IMR-90 (cell line): ENCODE data around the gene SMYD1. TPM values are rescaled to one million over a fixed set of nuclear protein-coding genes. Genes with fewer than 3 reads are reported as not detected.

Experiments
- ATAC-seq: fragments of 200-7000 bp; cut with Tn5 transposase; 2 replicates; pipeline ENCODE4 v1.9.1; 2020; ENCODE audit warnings: low read depth, mild to moderate bottlenecking, moderate library complexity
- BruUV-seq: library from RNA; stranded (reverse); fragments of 400-500 nt; replicated peaks from 2 replicates; lab custom pipeline; 2021; lab: Mats Ljungman, UMichigan
- CTCF ChIA-PET: fragments of 300-600 bp; formaldehyde crosslinking; extraction: SDS; loops from one replicate; lab custom pipeline; 2021; ENCODE audit warnings: antibody characterized with exemption; lab: Yijun Ruan, JAX
- POLR2A ChIA-PET: fragments of 300-600 bp; sonication (Branson Sonifier 250); formaldehyde crosslinking; loops from one replicate; lab custom pipeline; 2022; ENCODE audit warnings: antibody characterized with exemption; ENCODE audit not compliant: unreplicated experiment; lab: Charles Lee
- DNase-seq: peaks from one replicate; pipeline ENCODE4 v3.0.0; 2013
- H2AFZ ChIP-seq: replicated peaks from 2 replicates; pipeline ENCODE3; 2013; ENCODE audit warnings: low read length, mild to moderate bottlenecking; ENCODE audit not compliant: poor library complexity
- H2AK5ac ChIP-seq: 2 replicates; pipeline ENCODE4 v1.6.1; 2013; ENCODE audit warnings: low read depth, low read length, inconsistent platforms
- H2AK9ac ChIP-seq: replicated peaks from 2 replicates; pipeline ENCODE3; 2013; ENCODE audit warnings: mild to moderate bottlenecking, low read depth, low read length, moderate library complexity; ENCODE audit not compliant: poor library complexity
- H2BK120ac ChIP-seq: 2 replicates; pipeline ENCODE4 v1.6.1; 2013; ENCODE audit warnings: low read depth, low read length, inconsistent platforms
- H2BK15ac ChIP-seq: 3 replicates; pipeline ENCODE4 v1.6.1; 2013; ENCODE audit warnings: low read depth, low read length, inconsistent platforms
- H2BK20ac ChIP-seq: 2 replicates; pipeline ENCODE4 v1.6.1; 2013; ENCODE audit warnings: low read depth, mild to moderate bottlenecking, inconsistent platforms, low read length, moderate library complexity
- H2BK5ac ChIP-seq: 2 replicates; pipeline ENCODE4 v1.6.1; 2013; ENCODE audit warnings: mild to moderate bottlenecking, low read depth, low read length, inconsistent platforms; ENCODE audit not compliant: poor library complexity, severe bottlenecking
- H3K14ac ChIP-seq: replicated peaks from 2 replicates; pipeline ENCODE4 v1.6.1; 2013; ENCODE audit warnings: low read depth, low read length, inconsistent platforms
- H3K18ac ChIP-seq: 2 replicates; pipeline ENCODE4 v1.6.1; 2013; ENCODE audit warnings: low read depth, low read length, control low read depth
- H3K23ac ChIP-seq: 2 replicates; pipeline ENCODE4 v1.6.1; 2013; ENCODE audit warnings: low read depth, low read length, inconsistent platforms
- H3K27ac ChIP-seq: 2 replicates; pipeline ENCODE4 v1.5.1; 2013; ENCODE audit warnings: mild to moderate bottlenecking, control low read depth, low read length; ENCODE audit not compliant: insufficient read depth
- H3K27me3 ChIP-seq: 2 replicates; pipeline ENCODE4 v1.6.1; 2013; ENCODE audit warnings: low read length; ENCODE audit not compliant: control insufficient read depth, insufficient read depth
- H3K36me3 ChIP-seq: 2 replicates; pipeline ENCODE4 v1.6.1; 2013; ENCODE audit warnings: low read length, mixed read lengths; ENCODE audit not compliant: control insufficient read depth, insufficient read depth
- H3K4ac ChIP-seq: 2 replicates; pipeline ENCODE4 v1.6.1; 2013; ENCODE audit warnings: low read depth, low read length, inconsistent platforms
- H3K4me1 ChIP-seq: 2 replicates; pipeline ENCODE4 v1.6.1; 2013; ENCODE audit warnings: low read length, mixed read lengths; ENCODE audit not compliant: control insufficient read depth, insufficient read depth
- H3K4me2 ChIP-seq: 2 replicates; pipeline ENCODE4 v1.6.1; 2013; ENCODE audit warnings: low read depth, mild to moderate bottlenecking, control low read depth, low read length, moderate library complexity
- H3K4me3 ChIP-seq: 2 replicates; pipeline ENCODE4 v1.5.1; 2013; ENCODE audit warnings: low read depth, mild to moderate bottlenecking, control low read depth, low read length, moderate library complexity; ENCODE audit not compliant: insufficient read depth
- H3K56ac ChIP-seq: 2 replicates; pipeline ENCODE4 v1.6.1; 2013; ENCODE audit warnings: low read length, inconsistent platforms; ENCODE audit not compliant: insufficient read depth; ENCODE audit errors: extremely low read depth
- H3K79me1 ChIP-seq, 2 experiments: 2 replicates each; pipeline ENCODE4 v1.6.1; 2013; ENCODE audit warnings: low read length in 2 of 2, inconsistent platforms in 1 of 2, low read depth in 1 of 2
- H3K9ac ChIP-seq: 2 replicates; pipeline ENCODE4 v1.6.1; 2013; ENCODE audit warnings: low read depth, low read length, control low read depth
- H3K9me1 ChIP-seq: 2 replicates; pipeline ENCODE4 v1.6.1; 2013; ENCODE audit warnings: low read length, inconsistent platforms; ENCODE audit not compliant: insufficient read depth
- H3K9me3 ChIP-seq: 2 replicates; pipeline ENCODE4 v1.6.1; 2013; ENCODE audit warnings: low read length; ENCODE audit not compliant: control insufficient read depth, insufficient read depth
- H4K20me1 ChIP-seq: 2 replicates; pipeline ENCODE4 v1.6.1; 2013; ENCODE audit warnings: low read length, inconsistent platforms; ENCODE audit not compliant: insufficient read depth
- H4K5ac ChIP-seq: 2 replicates; pipeline ENCODE4 v1.6.1; 2013; ENCODE audit warnings: mild to moderate bottlenecking, low read depth, low read length, control low read depth
- H4K8ac ChIP-seq, 2 experiments: 2 replicates each; pipeline ENCODE4 v1.6.1; 2013; ENCODE audit warnings: low read depth in 2 of 2, low read length in 2 of 2, control low read depth in 1 of 2, inconsistent platforms in 1 of 2
- H4K91ac ChIP-seq: 2 replicates; pipeline ENCODE4 v1.6.1; 2013; ENCODE audit warnings: low read depth, low read length, inconsistent platforms; ENCODE audit not compliant: insufficient read depth
- CEBPB ChIP-seq: IDR thresholded peaks from 2 replicates; pipeline ENCODE4 v1.6.1; 2012; ENCODE audit warnings: low read depth, low read length, improper control_type of control experiment
- MXI1 ChIP-seq: IDR thresholded peaks from 2 replicates; pipeline ENCODE4 v1.6.1; 2012; ENCODE audit warnings: low read depth, mild to moderate bottlenecking, low read length, moderate library complexity, borderline replicate concordance
- POLR2A ChIP-seq: IDR thresholded peaks from 2 replicates; pipeline ENCODE4 v1.6.1; 2012; ENCODE audit warnings: mild to moderate bottlenecking, low read depth, low read length
- WGBS, 2 experiments: methylation state at CpG; one replicate each; pipeline versions ENCODE4 v1.1.5 to v1.1.7; 2013; ENCODE audit warnings: missing lambda C conversion rate in 2 of 2; ENCODE audit not compliant: insufficient read length in 1 of 2; ENCODE audit errors: extremely low coverage in 2 of 2; 5-methylcytosine and 5-hydroxymethylcytosine counted together
- dilution Hi-C: fragments of 300-500 bp; cut with HindIII; formaldehyde crosslinking; loops from one replicate; pipeline ENCODE4 v1.14.3; 2018; ENCODE audit warnings: low sequenced_read_pairs; ENCODE audit not compliant: unreplicated experiment
- in situ Hi-C: fragments of 300-500 bp; cut with MboI; formaldehyde crosslinking; loops from 3 replicates; pipeline ENCODE4 v1.14.3; 2019; ENCODE audit warnings: low sequenced_read_pairs, inconsistent platforms, mixed read lengths
- intact Hi-C: fragments of 100-400 bp; cut with micrococcal nuclease; formaldehyde crosslinking; loops from 2 replicates; pipeline ENCODE4 v1.10.0; 2022
- polyA plus RNA-seq, 3 experiments: library from polyadenylated mRNA; depleted of rRNA; stranded (reverse); fragments of >200 nt; gene quantifications; 2 replicates each; pipeline ENCODE4 v1.2.3, GENCODE V29; 2012; ENCODE audit warnings: low replicate concordance in 1 of 3
- total RNA-seq: library from RNA; depleted of rRNA; stranded (reverse); fragments of >200 nt; gene quantifications from 2 replicates; pipeline ENCODE4 v1.2.3, GENCODE V29; 2012

The SMYD1 gene
- total and polyA plus RNA-seq, 2 of the 4 experiments (the other 2 are of a cell fraction), result not detected

DNA sequence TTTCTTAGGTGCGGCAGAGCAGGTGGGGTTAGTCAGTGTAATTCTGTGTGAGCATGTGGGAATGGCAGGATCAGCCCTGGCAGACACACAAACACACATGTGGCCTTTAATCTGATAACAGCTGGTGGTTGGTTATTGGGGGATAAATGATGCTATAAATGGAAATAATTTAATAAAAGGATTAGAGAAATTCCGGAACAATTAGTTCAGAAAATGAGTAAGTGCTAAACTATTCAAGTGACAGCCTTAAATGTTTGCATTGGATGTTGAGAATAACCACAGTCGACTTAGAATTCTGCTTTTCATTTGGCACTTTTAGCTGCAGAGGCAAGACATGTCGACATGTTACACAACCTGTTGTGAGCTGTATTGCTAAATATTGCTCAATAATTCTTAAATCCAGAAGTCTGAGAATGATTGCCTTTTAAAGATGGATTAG lies 7.2 kb downstream of the SMYD1 start:
- ChIA-PET POLR2A (no interaction called here), CTCF (no interaction called here)
- peaks cover 3% of the 10 kb centered on the region; the same call in 1 of the 2 replicates for H3K4me1 ChIP-seq
- H3K27me3 ChIP-seq, result peaks cover 2% of the 10 kb centered on the region
- H3K4ac ChIP-seq, result no peak overlapping the region
- H3K23ac ChIP-seq, result no peak overlapping the region
- H2BK120ac ChIP-seq, result no peak overlapping the region
- peaks cover 5% of the 10 kb centered on the region; the same call in 1 of the 2 replicates for H3K9me3 ChIP-seq
- no peak overlapping the region for H3K18ac ChIP-seq
- no peak overlapping the region for H3K9ac ChIP-seq
- H4K91ac ChIP-seq, result no peak overlapping the region
- BruUV-seq, result no TSS peak
- TF ChIP-seq POLR2A, result no peak
- no peak for TF ChIP-seq MXI1
- peak; percentile 96 for TF ChIP-seq CEBPB
- no peak overlapping the region for H3K56ac ChIP-seq
- 20% methylated on average over 2 of the region's 4 CpGs; no CpG with 5 or more reads in 1 of the 2 experiments for WGBS, 2 experiments
- no peaks in the 10 kb centered on the region for H4K20me1 ChIP-seq
- H4K5ac ChIP-seq, result no peak overlapping the region
- in situ Hi-C loops, result loop anchor here (25.0 kb wide), 1 partner anchor 587 kb away; no protein-coding TSS in a partner anchor
- no peak overlapping the region for H2BK15ac ChIP-seq
- peak; percentile 54 for ATAC-seq
- intact Hi-C loops, result no loop called here
- no peak overlapping the region for H2AK5ac ChIP-seq
- peak overlapping the region; percentile 60; the same call in 1 of the 2 replicates for H3K4me2 ChIP-seq
- peak; percentile 67 for DNase-seq
- H3K79me1 ChIP-seq, result no peaks in the 10 kb centered on the region
- no peak overlapping the region for H3K4me3 ChIP-seq
- dilution Hi-C loops, result no loop called here
- no peak overlapping the region for H3K14ac ChIP-seq
- no peaks in the 10 kb centered on the region for H3K36me3 ChIP-seq
- no peak overlapping the region for H4K8ac ChIP-seq
- no peak overlapping the region for H2BK5ac ChIP-seq
- H2AFZ ChIP-seq, result no peak overlapping the region
- no peak overlapping the region for H3K27ac ChIP-seq
- H2AK9ac ChIP-seq, result no peak overlapping the region
- H3K9me1 ChIP-seq, result no peaks in the 10 kb centered on the region
- H2BK20ac ChIP-seq, result no peak overlapping the region
